Tibial nerve (tissue), 4 donors: ENCODE measurements around the gene ZSCAN29. TPM values are rescaled to one million over a fixed set of nuclear protein-coding genes. Genes with fewer than 3 reads are reported as not detected.
A peak's percentile ranks its signal among the peaks of the same experiment; 100 is the strongest.

Experiments
- DNase-seq, 2 donors: peaks; one replicate each; pipeline ENCODE4 v3.0.0-alpha.2; 2019; ENCODE audit warnings: low spot score in 2 of 2
- H3K27ac ChIP-seq, 4 donors: fragments of 200-600 bp; sonication (generic) in 3 of 4; one replicate each; pipeline ENCODE4 v1.5.1; 2017 to 2019; ENCODE audit warnings: mild to moderate bottlenecking in 1 of 4
- H3K27me3 ChIP-seq, 2 donors: fragments of 200-600 bp; sonication (generic) in 1 of 2; one replicate each; pipeline versions ENCODE4 v1.5.1 to v1.6.0; 2017 to 2019
- H3K36me3 ChIP-seq, 3 donors: fragments of 200-600 bp; sonication (generic); one replicate each; pipeline ENCODE4 v1.5.1; 2018 to 2019
- H3K4me1 ChIP-seq, 4 donors: fragments of 200-600 bp; sonication (generic) in 3 of 4; one replicate each; pipeline ENCODE4 v1.5.1; 2017 to 2019
- H3K4me3 ChIP-seq, 4 donors: fragments of 200-600 bp; sonication (generic) in 3 of 4; one replicate each; pipeline ENCODE4 v1.5.1; 2017 to 2019; ENCODE audit warnings: mild to moderate bottlenecking in 1 of 4, moderate library complexity in 1 of 4
- H3K9me3 ChIP-seq, 4 donors: fragments of 200-600 bp; sonication (generic) in 3 of 4; one replicate each; pipeline ENCODE4 v1.5.1; 2017 to 2019
- EP300 ChIP-seq, 2 donors: sonication (generic); formaldehyde crosslinking; IDR thresholded peaks; one replicate each; pipeline ENCODE4 v1.6.1; 2017; ENCODE audit warnings: antibody characterized with exemption in 2 of 2, mild to moderate bottlenecking in 1 of 2
- POLR2A ChIP-seq, 2 donors: fragments of 450-650 bp; IDR thresholded peaks; one replicate each; pipeline ENCODE4 v1.6.1; 2017; ENCODE audit warnings: antibody characterized with exemption in 2 of 2, mild to moderate bottlenecking in 2 of 2, moderate library complexity in 2 of 2
- WGBS, 2 donors: methylation state at CpG; one replicate each; pipeline ENCODE4 v1.1.5; 2018; 5-methylcytosine and 5-hydroxymethylcytosine counted together
- total RNA-seq, 4 donors: library from RNA; depleted of rRNA; stranded (reverse); fragments of >200 nt; gene quantifications; one replicate each; pipeline ENCODE4 v1.1.0, GENCODE V29; 2016
- TF ChIP-seq, protein P1 (sequence below), 5 experiments: fragments of 200-600 bp in 3 of 5; fragments of 450-650 bp in 2 of 5; sonication (generic) in 3 of 5; IDR thresholded peaks; one replicate each; pipeline ENCODE4 v1.5.1; 2016 to 2019; ENCODE audit warnings: antibody characterized with exemption in 5 of 5, mild to moderate bottlenecking in 3 of 5, moderate library complexity in 2 of 5

ZSCAN29 gene
- total RNA-seq, 4 donors from 2014 or later, result 27.0 to 48.0 (median 31.6) TPM

DNA sequence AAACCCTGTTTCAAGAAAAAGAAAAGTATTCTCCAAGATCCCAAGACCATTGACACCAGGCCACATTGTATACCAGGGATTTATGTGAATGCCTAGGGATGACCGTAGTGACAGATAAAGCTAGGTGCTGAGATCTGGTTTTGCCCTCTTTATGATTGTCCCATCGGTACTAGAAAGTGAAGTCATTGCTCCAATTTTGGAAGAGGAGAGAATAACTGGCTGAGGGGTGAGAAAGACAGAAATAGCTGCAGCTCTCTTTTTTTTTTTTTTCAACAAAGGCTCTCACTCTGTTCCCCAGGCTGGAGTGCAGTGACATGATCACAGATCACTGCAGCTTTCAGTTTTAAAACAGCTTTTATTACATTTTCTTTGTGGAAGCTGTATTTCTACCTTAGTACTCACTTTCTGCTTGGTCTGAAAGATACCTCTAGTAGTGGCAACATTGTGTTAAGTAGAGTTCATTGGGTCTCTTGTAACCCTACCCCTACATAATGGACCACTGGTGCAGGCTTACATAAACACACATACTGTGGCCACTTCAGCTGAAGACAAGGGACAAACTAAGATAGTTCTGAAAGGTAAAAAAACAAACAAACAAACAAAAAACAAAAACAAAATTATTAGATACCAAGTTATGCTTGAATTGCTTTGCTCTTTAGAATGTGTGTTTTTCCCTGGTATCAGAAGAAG is 18.0 kb downstream of the ZSCAN29 start:
- H3K9me3 ChIP-seq, result peaks cover 0 to 13% (median 0%) of the 10 kb centered on the region in 4 donors
- no peak overlapping the region for H3K4me3 ChIP-seq
- no peak for TF ChIP-seq EP300 (IDR thresholded peaks at IDR 0.05)
- TF ChIP-seq, protein P1, sequence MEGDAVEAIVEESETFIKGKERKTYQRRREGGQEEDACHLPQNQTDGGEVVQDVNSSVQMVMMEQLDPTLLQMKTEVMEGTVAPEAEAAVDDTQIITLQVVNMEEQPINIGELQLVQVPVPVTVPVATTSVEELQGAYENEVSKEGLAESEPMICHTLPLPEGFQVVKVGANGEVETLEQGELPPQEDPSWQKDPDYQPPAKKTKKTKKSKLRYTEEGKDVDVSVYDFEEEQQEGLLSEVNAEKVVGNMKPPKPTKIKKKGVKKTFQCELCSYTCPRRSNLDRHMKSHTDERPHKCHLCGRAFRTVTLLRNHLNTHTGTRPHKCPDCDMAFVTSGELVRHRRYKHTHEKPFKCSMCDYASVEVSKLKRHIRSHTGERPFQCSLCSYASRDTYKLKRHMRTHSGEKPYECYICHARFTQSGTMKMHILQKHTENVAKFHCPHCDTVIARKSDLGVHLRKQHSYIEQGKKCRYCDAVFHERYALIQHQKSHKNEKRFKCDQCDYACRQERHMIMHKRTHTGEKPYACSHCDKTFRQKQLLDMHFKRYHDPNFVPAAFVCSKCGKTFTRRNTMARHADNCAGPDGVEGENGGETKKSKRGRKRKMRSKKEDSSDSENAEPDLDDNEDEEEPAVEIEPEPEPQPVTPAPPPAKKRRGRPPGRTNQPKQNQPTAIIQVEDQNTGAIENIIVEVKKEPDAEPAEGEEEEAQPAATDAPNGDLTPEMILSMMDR (IDR thresholded peaks at IDR 0.05), result no peak
- TF ChIP-seq POLR2A (IDR thresholded peaks at IDR 0.05), result no peak
- DNase-seq, result no peak
- no peaks in the 10 kb centered on the region for H3K27me3 ChIP-seq
- no peaks in the 10 kb centered on the region for H3K4me1 ChIP-seq
- H3K27ac ChIP-seq, result no peak overlapping the region
- peaks cover 0 to 61% (median 0%) of the 10 kb centered on the region in 3 donors for H3K36me3 ChIP-seq
- WGBS, 2 donors, result 61 to 75% methylated on average over 2 of the region's 2 CpGs

DNA sequence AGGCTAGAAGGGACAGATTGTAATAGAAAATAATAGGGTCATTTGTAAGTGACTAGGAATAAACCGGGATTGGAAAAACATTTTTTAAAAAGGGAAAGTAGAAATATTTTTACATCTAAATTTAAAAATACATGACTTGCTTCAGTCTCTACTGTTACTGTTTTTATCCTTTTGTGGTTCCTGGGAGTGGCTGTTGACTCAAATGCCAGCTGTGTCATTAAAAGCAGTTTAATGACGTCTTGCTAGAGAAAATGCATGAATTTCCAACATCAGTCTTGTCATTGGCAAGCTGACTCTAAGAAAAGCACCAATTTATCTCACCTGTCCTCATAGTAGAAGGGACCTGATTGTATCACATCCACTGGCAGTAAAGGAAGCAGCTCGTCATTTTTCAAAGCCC is 23.7 kb downstream of the ZSCAN29 start:
- peaks cover 0 to 72% (median 0%) of the 10 kb centered on the region in 3 donors for H3K36me3 ChIP-seq
- H3K27ac ChIP-seq, result no peak overlapping the region
- no peaks in the 10 kb centered on the region for H3K9me3 ChIP-seq
- no peak overlapping the region for H3K4me3 ChIP-seq
- H3K4me1 ChIP-seq, result no peaks in the 10 kb centered on the region
- WGBS, 2 donors, result 76 to 86% methylated on average over 3 of the region's 3 CpGs
- no peaks in the 10 kb centered on the region for H3K27me3 ChIP-seq
- no peak for DNase-seq
- no peak for TF ChIP-seq EP300 (IDR thresholded peaks at IDR 0.05)
- TF ChIP-seq POLR2A (IDR thresholded peaks at IDR 0.05), result no peak
- TF ChIP-seq, protein P1 (IDR thresholded peaks at IDR 0.05), result no peak

DNA sequence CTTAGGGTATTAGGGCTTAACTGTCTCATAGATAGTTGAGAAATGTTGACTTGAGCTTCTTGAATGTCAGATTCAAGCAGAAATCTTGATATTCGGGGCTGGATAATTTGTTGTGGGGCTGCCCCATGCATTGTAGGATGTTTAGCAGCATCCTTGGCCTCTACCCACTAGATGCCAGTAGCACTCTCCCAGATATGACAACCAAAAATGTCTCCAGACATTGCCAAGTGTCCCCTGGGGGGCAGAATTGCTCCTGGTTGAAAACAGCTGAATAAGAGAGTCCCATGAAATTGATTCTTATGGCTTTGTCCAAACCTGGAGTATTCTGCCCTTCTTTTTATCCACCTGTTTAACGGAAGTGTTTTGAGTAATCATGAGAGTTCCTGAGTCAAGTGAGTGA is 24.5 kb downstream of the ZSCAN29 start:
- 95 to 100% methylated on average over 2 of the region's 2 CpGs for WGBS, 2 donors
- Histone ChIP-seq H3K27me3 (no peaks in the 10 kb centered on the region), H3K4me1 (no peaks in the 10 kb centered on the region), H3K36me3 (peaks cover 0 to 67% (median 0%) of the 10 kb centered on the region in 3 donors), H3K4me3 (no peak overlapping the region), H3K27ac (no peak overlapping the region), H3K9me3 (no peaks in the 10 kb centered on the region)
- TF ChIP-seq, protein P1 (IDR thresholded peaks at IDR 0.05), result no peak
- no peak for TF ChIP-seq EP300 (IDR thresholded peaks at IDR 0.05)
- DNase-seq, result no peak

DNA sequence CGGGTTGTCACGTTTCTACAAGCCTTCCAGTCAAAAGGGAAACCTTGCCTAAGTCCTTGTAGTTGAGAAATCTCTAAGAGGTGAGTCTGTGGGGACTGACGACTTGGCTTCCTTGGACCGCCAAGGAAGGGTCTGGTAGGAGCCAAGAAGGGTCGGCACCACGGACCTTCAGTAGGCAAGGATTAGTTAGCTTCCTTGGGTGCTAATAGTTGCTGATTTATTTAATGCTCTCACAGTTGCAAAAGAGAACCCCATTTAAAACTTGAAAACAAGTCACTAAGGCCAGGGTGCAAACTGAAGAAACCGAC is 40.1 kb downstream of the ZSCAN29 start:
- Histone ChIP-seq H3K9me3 (no peaks in the 10 kb centered on the region), H3K4me3 (peak overlapping the region; percentile 76 to 95 (median 77)), H3K4me1 (peaks cover 0 to 36% (median 21%) of the 10 kb centered on the region in 4 donors), H3K27ac (peak overlapping the region; percentile 83 to 97 (median 94)), H3K27me3 (no peaks in the 10 kb centered on the region), H3K36me3 (peaks cover 0 to 16% (median 0%) of the 10 kb centered on the region in 3 donors)
- TF ChIP-seq, protein P1 (IDR thresholded peaks at IDR 0.05), result no peak
- TF ChIP-seq POLR2A (IDR thresholded peaks at IDR 0.05), result no peak
- DNase-seq, result no peak
- 5 to 7% methylated on average over 7 of the region's 7 CpGs for WGBS, 2 donors

DNA sequence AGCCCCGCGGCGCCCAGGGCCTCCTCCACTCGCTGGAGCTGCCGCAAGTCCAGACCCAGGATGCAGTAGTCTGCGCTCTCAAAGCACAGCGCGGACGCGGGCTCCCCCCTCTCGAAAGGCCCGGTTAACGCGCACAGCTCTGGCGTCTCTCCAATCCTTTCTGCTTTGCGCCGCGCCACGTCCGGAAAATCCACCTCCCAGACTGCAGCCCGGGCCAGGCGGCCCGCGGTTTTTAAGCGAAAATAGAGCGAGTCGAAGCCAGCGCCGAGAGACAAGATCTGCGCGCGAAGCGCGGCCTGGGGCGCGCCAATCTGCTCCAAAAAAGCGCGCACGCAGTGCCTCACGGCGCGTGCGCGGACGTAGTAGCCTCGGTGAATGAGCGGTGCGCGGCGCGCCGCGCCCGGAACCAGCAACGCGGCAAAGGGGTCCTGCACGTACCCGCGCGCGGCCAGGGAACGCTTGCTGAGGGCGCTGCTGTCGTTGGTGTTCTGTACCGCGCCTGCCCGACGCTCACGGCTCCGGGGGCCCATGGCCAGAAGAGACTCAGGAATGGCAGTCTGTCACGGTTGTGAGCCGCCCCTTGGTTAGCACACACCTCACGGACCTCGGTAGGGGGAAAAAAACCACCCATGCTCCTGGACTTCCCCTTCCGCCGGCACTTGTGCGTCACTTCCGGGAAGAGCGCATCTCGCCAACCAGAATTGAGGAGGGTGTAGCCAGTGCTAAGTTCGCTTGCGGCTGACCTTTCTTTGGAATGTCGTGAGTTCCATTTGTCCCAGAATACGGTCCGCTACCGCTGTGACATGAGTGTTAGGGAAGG is 40.7 kb downstream of the ZSCAN29 start, which contains the start of gene LCMT2:
TSS of gene LCMT2 (minus strand) at position 614 of the 820 bp plus-strand sequence. CDS start at position 530, 84 bp downstream.
- 1% methylated on average over 26 to 40 of the region's 86 CpGs for WGBS, 2 donors
- DNase-seq, result peak; percentile 81 to 90
- Histone ChIP-seq H3K27ac (peak within 1 kb of the TSS; percentile 83 to 97 (median 94)), H3K9me3 (no peaks in the 10 kb centered on the region), H3K4me3 (peak within 1 kb of the TSS; percentile 76 to 95 (median 77)), H3K36me3 (peaks cover 0 to 14% (median 0%) of the 10 kb centered on the region in 3 donors), H3K4me1 (peaks cover 0 to 36% (median 21%) of the 10 kb centered on the region in 4 donors), H3K27me3 (no peaks in the 10 kb centered on the region)
- TF ChIP-seq, protein P1 (IDR thresholded peaks at IDR 0.05), result peak in 2 of 5 experiments; percentile 17 to 36
- peak; percentile 62 to 80 for TF ChIP-seq EP300 (IDR thresholded peaks at IDR 0.05)
- TF ChIP-seq POLR2A (IDR thresholded peaks at IDR 0.05), result peak; percentile 36 to 79
